Naive thymus-derived CD8-positive, alpha-beta T cell (primary cell): ENCODE results near the gene PITX1. TPM values are rescaled to one million over a fixed set of nuclear protein-coding genes. Genes with fewer than 3 reads are reported as not detected.

ENCODE experiments used
- ATAC-seq, 2 donors: fragments of 150-1000 bp; cut with Tn5 transposase in 1 of 2; sonication (Bioruptor Pico), chemical (Tn5 transposase) in 1 of 2; 1 replicate in 1 of 2; 2 replicates in 1 of 2; pipeline ENCODE4 v1.10.0; 2021; ENCODE audit warnings: mild to moderate bottlenecking in 2 of 2, moderate library complexity in 2 of 2
- POLR2A ChIA-PET: fragments of 350-600 bp; sonication (Branson Sonifier 250); formaldehyde crosslinking; loops from one replicate; lab custom pipeline; 2021; ENCODE audit warnings: antibody characterized with exemption; lab: Charles Lee
- DNase-seq, 10 donors: peaks; one replicate each; pipeline versions ENCODE4 v3.0.0 to v3.0.0-alpha.2; 2020 to 2022
- H3K27ac Mint-ChIP-seq, 10 donors: one replicate each; pipeline ENCODE4 v1.8.0; 2020 to 2022; ENCODE audit warnings: mild to moderate bottlenecking in 10 of 10, mixed read lengths in 10 of 10, moderate library complexity in 4 of 10, inconsistent platforms in 1 of 10
- H3K27me3 Mint-ChIP-seq, 5 donors: one replicate each; pipeline ENCODE4 v1.8.0; 2021 to 2022; ENCODE audit warnings: mixed read lengths in 5 of 5
- H3K36me3 Mint-ChIP-seq, 3 donors: one replicate each; pipeline ENCODE4 v1.8.0; 2020 to 2022; ENCODE audit warnings: mixed read lengths in 3 of 3, mild to moderate bottlenecking in 2 of 3, inconsistent platforms in 1 of 3
- H3K4me1 Mint-ChIP-seq, 4 donors: one replicate each; pipeline ENCODE4 v1.8.0; 2021 to 2022; ENCODE audit warnings: mixed read lengths in 4 of 4
- H3K4me3 Mint-ChIP-seq, 10 donors: one replicate each; pipeline ENCODE4 v1.8.0; 2020 to 2022; ENCODE audit warnings: mild to moderate bottlenecking in 10 of 10, mixed read lengths in 10 of 10, moderate library complexity in 6 of 10, inconsistent platforms in 1 of 10
- H3K9me3 Mint-ChIP-seq, 9 donors: one replicate each; pipeline ENCODE4 v1.8.0; 2020 to 2022; ENCODE audit warnings: mixed read lengths in 9 of 9, mild to moderate bottlenecking in 3 of 9, inconsistent platforms in 1 of 9, moderate library complexity in 1 of 9
- polyA plus RNA-seq, 3 donors: library from polyadenylated mRNA; unstranded; fragments of 300-500 nt; fragmentation: Illumina TruSeq; gene quantifications; one replicate each; pipeline ENCODE4 v1.2.3, GENCODE V29; 2021
- total RNA-seq, 8 experiments: library from RNA in 2 of 8; stranded (reverse) in 2 of 8; gene quantifications; one replicate each; pipeline ENCODE4 v1.2.3 and lab custom pipeline; 2021 to 2026

PITX1 gene
- total and polyA plus RNA-seq, 5 experiments from 2014 or later, result not detected

DNA sequence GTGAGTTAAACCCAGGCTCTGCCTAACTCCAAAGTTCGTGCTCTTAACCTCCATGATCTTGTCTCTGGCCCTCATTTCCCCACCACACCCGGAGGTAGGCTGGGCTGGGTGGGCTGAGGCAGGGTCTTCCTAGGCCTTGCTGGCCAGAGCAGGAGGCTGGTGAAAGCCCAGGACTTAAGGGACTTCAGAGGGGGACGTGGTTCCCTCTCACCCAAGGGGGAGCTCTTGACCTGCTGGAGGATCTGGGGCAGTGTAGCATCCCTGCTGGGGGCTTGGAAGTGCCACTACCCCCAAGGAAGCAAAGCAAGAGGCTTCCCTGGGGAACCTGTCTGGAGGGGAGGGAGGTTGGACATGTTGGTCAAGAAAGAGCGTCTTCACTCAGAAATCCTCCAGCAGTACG, 14.7 kb downstream of the PITX1 start:
- no peaks in the 10 kb centered on the region for H3K4me1 Mint-ChIP-seq
- no peak overlapping the region for H3K4me3 Mint-ChIP-seq
- POLR2A ChIA-PET, result no interaction called here
- DNase-seq (peak in 1 of 10 donors; percentile 12), ATAC-seq (no peak)
- H3K27ac Mint-ChIP-seq, result no peak overlapping the region
- peaks cover 0 to 6% (median 2%) of the 10 kb centered on the region in 5 donors for H3K27me3 Mint-ChIP-seq
- no peaks in the 10 kb centered on the region for H3K9me3 Mint-ChIP-seq
- peaks cover 0 to 2% (median 2%) of the 10 kb centered on the region in 3 donors for H3K36me3 Mint-ChIP-seq

DNA sequence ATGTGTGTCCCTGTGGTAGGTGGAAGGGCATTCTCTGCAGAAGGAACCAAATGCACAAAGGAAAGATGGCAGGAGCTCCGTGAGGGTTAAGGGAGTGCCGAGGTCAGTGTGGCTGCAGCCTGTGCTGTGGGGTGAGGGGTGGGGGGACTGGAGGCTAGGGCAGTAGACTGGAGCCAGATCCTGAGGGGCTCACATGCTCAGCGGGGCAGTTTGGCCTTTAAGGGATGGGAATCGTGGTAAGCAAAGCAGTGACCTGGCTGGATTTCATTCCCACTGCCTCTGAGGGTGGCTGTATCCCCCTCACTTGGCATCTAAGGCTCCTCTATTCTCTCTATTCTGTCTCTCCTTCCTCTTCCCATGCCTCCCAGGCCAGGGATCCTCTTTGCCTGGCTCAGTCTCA, 15.6 kb downstream of the PITX1 start:
- no peak overlapping the region for H3K4me3 Mint-ChIP-seq
- no peaks in the 10 kb centered on the region for H3K4me1 Mint-ChIP-seq
- POLR2A ChIA-PET, result no interaction called here
- H3K27ac Mint-ChIP-seq, result no peak overlapping the region
- ATAC-seq, result no peak
- peak in 1 of 10 donors; percentile 26 for DNase-seq
- H3K9me3 Mint-ChIP-seq, result no peaks in the 10 kb centered on the region
- H3K27me3 Mint-ChIP-seq, result peaks cover 0 to 6% (median 2%) of the 10 kb centered on the region in 5 donors
- H3K36me3 Mint-ChIP-seq, result peaks cover 0 to 2% (median 2%) of the 10 kb centered on the region in 3 donors

DNA sequence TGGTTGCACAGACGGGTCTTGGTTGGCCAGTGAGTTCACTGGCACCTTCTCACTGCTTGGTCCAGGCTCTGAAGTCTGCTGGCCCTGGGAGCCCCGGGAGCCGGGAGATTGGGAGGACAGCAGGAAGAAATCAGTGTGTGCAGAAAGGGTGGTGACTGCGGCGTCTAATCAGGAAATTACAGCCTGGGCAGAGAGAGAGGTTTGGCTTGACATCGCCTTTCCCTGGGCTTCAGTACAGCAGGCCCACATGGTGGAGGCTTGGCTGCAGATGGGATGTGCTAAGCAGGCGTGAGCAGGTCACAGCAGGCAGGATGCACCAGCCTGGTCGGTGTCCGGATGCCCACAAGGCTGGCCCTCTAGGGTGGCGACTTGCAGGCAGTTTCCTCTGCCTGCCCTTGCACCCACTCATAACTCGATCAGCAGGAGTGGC, 17.2 kb downstream of the PITX1 start:
- H3K27ac Mint-ChIP-seq, result no peak overlapping the region
- DNase-seq, result peak in 1 of 10 donors; percentile 11
- H3K4me1 Mint-ChIP-seq, result no peaks in the 10 kb centered on the region
- POLR2A ChIA-PET, result no interaction called here
- peaks cover 0 to 2% (median 0%) of the 10 kb centered on the region in 3 donors for H3K36me3 Mint-ChIP-seq
- H3K9me3 Mint-ChIP-seq, result no peaks in the 10 kb centered on the region
- H3K4me3 Mint-ChIP-seq, result no peak overlapping the region
- H3K27me3 Mint-ChIP-seq, result peaks cover 0 to 3% (median 0%) of the 10 kb centered on the region in 5 donors
- ATAC-seq, result no peak

DNA sequence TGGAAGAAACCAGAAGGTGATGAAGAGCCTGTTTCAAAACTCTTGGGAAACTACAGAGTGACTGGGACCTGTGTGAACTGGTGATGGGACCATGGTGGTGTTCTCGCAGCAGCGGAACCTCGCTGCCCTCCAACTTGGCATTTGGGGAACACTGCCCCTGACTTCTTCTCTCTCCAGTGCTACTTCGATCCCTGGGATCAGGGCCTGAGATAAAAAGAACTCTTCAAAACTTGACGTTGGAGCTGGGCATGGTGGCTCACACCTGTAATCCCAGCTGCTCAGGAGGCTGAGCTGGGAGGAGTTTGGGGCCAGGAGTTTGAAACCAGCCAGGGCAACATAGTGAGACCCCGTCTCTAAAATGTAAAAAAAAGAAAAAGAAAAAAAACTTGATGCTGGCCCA, 18.1 kb downstream of the PITX1 start:
- Mint-ChIP-seq H3K4me3 (no peak overlapping the region), H3K27me3 (peaks cover 0 to 3% (median 0%) of the 10 kb centered on the region in 5 donors), H3K36me3 (peaks cover 0 to 2% (median 0%) of the 10 kb centered on the region in 3 donors), H3K9me3 (no peaks in the 10 kb centered on the region), H3K27ac (no peak overlapping the region), H3K4me1 (no peaks in the 10 kb centered on the region)
- ATAC-seq, result no peak
- peak in 1 of 10 donors; percentile 3 for DNase-seq
- POLR2A ChIA-PET, result no interaction called here

DNA sequence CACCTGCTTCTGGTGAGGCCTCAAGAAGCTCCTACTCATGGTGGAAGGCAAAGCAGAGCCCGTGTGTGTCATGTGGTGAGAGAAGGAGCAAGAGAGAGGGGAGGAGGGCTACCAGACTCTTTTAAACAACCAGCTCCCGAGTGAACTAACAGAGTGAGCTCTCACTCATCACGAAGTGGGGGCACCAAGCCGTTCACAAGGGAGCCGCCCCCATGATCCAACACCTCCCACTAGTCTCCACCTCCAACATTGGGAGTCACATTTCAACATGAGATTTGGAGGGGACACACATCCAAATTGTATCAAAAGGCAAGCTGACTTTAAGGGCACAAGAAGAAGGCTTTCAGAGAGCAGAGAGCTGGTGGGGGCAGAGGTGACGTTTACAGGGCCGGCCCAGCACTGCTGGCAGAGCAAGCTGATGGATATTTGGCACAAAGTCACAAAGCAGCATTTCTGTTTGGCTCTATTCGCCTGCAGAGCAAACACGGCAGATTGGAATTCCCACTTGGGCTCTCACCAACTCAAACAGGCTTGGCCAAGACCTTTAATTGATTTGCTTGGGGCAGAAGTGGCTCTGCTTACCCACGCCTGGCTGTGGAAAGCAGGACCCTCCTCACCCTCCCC, 20.0 kb downstream of the PITX1 start:
- ATAC-seq (no peak), DNase-seq (no peak)
- Mint-ChIP-seq H3K36me3 (no peaks in the 10 kb centered on the region), H3K4me3 (no peak overlapping the region), H3K4me1 (no peaks in the 10 kb centered on the region), H3K27me3 (peaks cover 0 to 2% (median 0%) of the 10 kb centered on the region in 5 donors), H3K9me3 (peaks cover 0 to 2% (median 0%) of the 10 kb centered on the region in 9 donors), H3K27ac (peak overlapping the region in 1 of 10 donors; percentile 42)
- POLR2A ChIA-PET, result no interaction called here

DNA sequence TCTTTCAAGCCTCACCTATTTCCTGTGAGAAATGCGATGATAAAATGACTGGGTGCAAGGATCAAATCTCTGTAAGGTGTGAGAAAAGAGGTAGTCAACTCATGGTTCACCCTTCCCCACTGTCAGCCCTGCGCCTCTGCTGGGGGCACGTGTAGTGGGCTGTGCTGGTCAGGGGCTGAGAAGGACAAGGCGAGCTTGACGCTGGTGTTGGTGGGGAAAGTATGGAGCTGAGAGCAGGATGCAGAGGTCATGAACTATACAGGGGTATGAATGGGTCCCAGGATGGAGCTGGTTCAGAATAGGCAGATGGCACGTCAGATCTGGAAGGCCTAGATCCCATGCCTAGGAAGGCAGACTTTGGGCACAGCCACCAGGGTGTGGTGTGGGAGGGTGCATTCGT, 20.6 kb downstream of the PITX1 start:
- POLR2A ChIA-PET, result no interaction called here
- ATAC-seq, result no peak
- H3K4me1 Mint-ChIP-seq, result no peaks in the 10 kb centered on the region
- peaks cover 0 to 2% (median 0%) of the 10 kb centered on the region in 9 donors for H3K9me3 Mint-ChIP-seq
- H3K36me3 Mint-ChIP-seq, result no peaks in the 10 kb centered on the region
- peaks cover 0 to 2% (median 0%) of the 10 kb centered on the region in 5 donors for H3K27me3 Mint-ChIP-seq
- H3K4me3 Mint-ChIP-seq, result no peak overlapping the region
- peak in 1 of 10 donors; percentile 11 for DNase-seq
- peak overlapping the region in 1 of 10 donors; percentile 42 for H3K27ac Mint-ChIP-seq

DNA sequence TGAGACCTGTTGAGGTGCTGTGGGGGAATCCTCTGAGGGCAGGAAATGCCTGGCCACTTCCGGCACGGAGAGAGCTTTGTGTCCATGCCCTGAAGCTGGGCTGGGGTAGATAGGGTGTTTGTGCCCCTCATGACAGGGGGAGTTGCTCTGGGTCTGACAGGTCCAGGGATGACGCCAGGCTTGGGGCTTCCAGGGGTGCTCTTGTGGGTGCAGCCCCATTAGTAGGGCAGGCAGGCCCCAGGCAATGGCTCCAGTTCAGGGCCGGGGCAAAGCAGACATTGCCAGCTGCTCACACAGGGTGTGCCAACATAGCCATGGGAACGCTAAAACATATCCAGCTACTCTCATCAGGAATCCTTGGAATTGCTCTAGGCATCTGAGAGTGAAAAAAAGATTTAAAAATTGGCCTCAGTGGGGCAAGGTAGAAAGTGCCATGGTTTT, 21.1 kb downstream of the PITX1 start:
- H3K4me3 Mint-ChIP-seq, result no peak overlapping the region
- peaks cover 0 to 2% (median 0%) of the 10 kb centered on the region in 9 donors for H3K9me3 Mint-ChIP-seq
- no peak overlapping the region for H3K27ac Mint-ChIP-seq
- peak in 1 of 10 donors; percentile 7 for DNase-seq
- ATAC-seq, result no peak
- H3K4me1 Mint-ChIP-seq, result no peaks in the 10 kb centered on the region
- H3K27me3 Mint-ChIP-seq, result peaks cover 0 to 2% (median 0%) of the 10 kb centered on the region in 5 donors
- peaks cover 0 to 2% (median 0%) of the 10 kb centered on the region in 3 donors for H3K36me3 Mint-ChIP-seq
- POLR2A ChIA-PET, result no interaction called here

DNA sequence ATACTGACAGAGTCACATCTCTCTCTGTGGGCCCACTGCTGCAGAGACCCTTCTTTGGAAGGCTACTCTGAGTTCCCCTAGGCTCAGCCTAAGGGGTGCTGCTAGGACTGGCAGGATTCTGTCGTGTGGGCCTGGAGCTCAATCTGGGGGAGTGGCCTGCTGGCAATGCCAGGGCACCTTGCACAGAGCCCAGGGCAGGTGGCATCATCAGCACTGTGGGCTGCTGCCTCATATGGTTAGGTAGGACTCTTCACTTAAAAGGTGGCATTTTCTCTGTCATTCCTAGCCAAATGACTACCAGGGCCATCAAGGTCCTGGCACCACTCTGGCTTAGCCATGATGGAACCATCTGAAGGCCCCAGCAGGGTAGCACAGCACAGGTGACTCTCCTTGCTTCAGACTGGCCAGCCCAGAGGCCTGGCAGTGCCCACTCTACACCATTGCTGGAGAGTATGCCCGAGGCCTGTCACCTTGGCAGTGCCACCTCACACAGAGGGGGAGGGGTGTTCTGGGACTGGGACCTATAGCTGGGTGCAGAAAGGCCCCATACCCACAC, 21.9 kb downstream of the PITX1 start:
- DNase-seq, result peak in 1 of 10 donors; percentile 14
- no peak overlapping the region for H3K27ac Mint-ChIP-seq
- POLR2A ChIA-PET, result no interaction called here
- no peak overlapping the region for H3K4me3 Mint-ChIP-seq
- H3K9me3 Mint-ChIP-seq, result peaks cover 0 to 2% (median 0%) of the 10 kb centered on the region in 9 donors
- ATAC-seq, result no peak
- H3K36me3 Mint-ChIP-seq, result peaks cover 0 to 4% (median 0%) of the 10 kb centered on the region in 3 donors
- H3K27me3 Mint-ChIP-seq, result peaks cover 0 to 2% (median 0%) of the 10 kb centered on the region in 5 donors
- H3K4me1 Mint-ChIP-seq, result no peaks in the 10 kb centered on the region

DNA sequence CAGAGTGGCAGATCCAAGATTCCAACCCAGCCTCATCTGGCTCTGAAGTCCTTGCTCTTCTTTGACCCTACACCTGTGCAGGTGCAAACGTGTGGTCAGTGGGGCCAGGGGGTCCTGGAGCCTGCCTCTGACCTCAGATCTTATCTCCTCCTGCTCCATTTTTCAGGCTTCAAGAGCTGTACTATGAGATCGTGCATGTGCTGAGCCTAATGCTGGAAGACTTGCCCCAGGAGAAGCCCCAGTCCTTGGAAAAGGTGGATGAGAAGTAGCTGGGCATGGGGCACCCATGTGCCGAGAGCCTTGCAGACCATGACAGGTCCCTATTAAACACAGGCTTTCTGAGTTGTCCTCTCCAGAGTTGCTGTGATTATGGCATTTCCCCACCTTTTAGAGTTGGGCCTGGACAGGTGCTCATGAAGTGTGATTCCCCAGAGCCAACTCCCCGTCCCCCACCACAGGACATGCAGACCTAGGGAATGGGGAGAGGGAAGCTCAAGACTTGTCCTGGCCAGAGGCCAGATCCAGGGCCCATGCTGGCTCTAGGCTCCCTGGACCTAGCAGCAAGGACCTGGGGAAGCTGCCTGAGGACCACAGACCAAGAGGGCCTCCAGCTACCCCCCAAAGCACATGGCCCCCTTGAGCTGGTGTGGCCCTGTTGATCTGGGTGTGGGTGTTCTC, 22.5 kb downstream of the PITX1 start:
- peaks cover 0 to 2% (median 0%) of the 10 kb centered on the region in 5 donors for H3K27me3 Mint-ChIP-seq
- DNase-seq (no peak), ATAC-seq (no peak)
- no peaks in the 10 kb centered on the region for H3K4me1 Mint-ChIP-seq
- no peak overlapping the region for H3K4me3 Mint-ChIP-seq
- POLR2A ChIA-PET, result no interaction called here
- H3K36me3 Mint-ChIP-seq, result peaks cover 0 to 4% (median 0%) of the 10 kb centered on the region in 3 donors
- H3K9me3 Mint-ChIP-seq, result peaks cover 0 to 2% (median 0%) of the 10 kb centered on the region in 9 donors
- H3K27ac Mint-ChIP-seq, result no peak overlapping the region

DNA sequence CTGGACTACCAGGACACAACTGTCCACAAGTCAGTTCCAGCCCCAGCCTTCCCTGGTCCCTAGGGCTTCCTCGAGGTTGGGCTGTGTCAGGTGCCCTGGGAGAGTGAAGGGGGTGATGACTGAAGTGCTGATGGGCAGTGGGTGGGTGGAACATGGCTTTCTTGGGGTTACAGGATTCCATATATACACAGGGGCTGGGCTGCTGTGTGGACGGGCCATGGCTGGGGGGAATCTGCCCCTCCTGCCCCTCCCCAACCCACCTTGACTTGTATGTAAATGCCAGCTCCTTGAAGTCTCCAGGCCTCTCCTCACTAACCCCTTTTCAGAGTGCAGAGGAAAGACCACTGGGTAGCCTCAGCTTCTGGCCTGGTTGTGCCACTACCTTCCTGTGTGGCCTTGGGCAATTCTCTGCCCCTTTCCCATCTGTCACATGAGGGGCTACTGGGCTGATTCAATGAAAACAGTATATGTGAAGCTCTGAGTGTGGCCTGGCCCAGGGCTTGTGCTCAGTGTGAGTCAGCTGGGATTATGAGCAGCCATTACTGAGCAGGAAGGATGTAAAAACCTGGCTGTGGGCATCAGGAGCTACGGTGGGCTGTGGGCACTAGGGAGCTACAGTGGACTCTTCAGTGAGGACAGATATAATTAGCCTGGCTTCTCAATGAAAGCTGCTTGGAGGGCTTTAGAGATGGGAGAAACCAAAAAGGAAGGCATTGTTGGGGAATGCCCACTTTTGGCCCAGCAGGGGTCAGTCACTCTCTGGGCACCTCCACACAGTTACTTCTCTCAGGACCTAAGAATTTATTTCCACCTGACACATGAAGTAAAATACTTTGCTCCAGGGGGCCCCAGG, 23.3 kb downstream of the PITX1 start:
- ATAC-seq, result no peak
- Mint-ChIP-seq H3K4me1 (no peaks in the 10 kb centered on the region), H3K4me3 (no peak overlapping the region), H3K9me3 (peaks cover 0 to 2% (median 0%) of the 10 kb centered on the region in 9 donors), H3K27ac (no peak overlapping the region), H3K36me3 (peaks cover 0 to 4% (median 0%) of the 10 kb centered on the region in 3 donors), H3K27me3 (peaks cover 0 to 2% (median 0%) of the 10 kb centered on the region in 5 donors)
- POLR2A ChIA-PET, result interaction anchor here (0.6 kb wide), 1 partner anchor 349 kb away, joined by 5 read pairs; no protein-coding TSS in a partner anchor
- peak in 1 of 10 donors; percentile 6 for DNase-seq

DNA sequence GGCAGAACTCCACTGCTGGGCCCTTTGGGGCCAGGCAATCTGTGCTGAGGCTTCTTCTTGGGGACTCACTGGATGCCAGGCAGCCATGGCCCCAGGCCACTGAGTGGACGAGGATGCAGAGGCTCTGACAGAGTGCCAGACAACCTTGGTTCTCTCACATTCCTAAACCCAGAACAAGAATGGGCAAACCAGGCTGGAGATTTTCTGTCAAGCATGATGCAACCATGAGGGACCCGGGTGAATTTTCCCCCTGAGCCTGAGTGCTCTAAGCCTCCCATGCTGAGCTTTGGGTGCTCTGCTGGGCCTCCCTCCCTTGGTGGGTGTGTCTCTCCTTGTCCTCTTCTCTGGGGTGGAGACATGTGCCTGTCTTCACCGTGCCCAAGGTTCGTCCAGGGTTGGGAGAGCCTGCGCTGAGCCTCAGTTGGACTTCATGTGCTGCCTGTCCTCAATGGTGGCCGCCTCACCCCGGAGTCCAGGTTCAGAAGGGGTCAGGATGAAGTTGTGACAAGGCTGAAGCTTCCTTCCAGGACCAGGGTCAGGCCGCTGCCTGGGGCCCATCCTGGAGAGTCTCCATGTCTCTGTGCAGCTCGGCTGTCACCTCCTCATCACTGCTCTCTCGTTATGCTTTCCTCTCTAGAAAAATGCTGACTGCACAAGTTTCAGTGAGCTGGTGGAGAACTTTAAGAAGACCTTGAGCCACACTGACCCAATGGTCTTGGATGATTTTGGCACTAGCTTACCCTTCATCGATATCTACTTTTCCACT, 24.1 kb downstream of the PITX1 start:
- POLR2A ChIA-PET, result interaction anchor here (0.6 kb wide), 1 partner anchor 349 kb away, joined by 5 read pairs; no protein-coding TSS in a partner anchor
- DNase-seq (no peak), ATAC-seq (no peak)

More for the DNA sequence above, 24.1 kb downstream of the PITX1 start:
- Mint-ChIP-seq H3K27me3 (peaks cover 0 to 2% (median 0%) of the 10 kb centered on the region in 5 donors), H3K9me3 (peaks cover 0 to 2% (median 0%) of the 10 kb centered on the region in 9 donors), H3K27ac (peak overlapping the region in 1 of 10 donors; percentile 27), H3K4me3 (no peak overlapping the region), H3K36me3 (peaks cover 0 to 4% (median 0%) of the 10 kb centered on the region in 3 donors), H3K4me1 (no peaks in the 10 kb centered on the region)
